AG09309 (cell line): ENCODE data around the gene RBFA.

Experiments used
- DNase-seq: peaks from one replicate; pipeline ENCODE4 v3.0.0-alpha.2; 2010; ENCODE audit warnings: low read depth
- H3K4me3 ChIP-seq: 2 replicates; pipeline ENCODE4 v1.5.1; 2011; ENCODE audit warnings: mild to moderate bottlenecking, low read depth, low read length, moderate library complexity; ENCODE audit not compliant: control insufficient read depth
- TF ChIP-seq, protein P1 (sequence below): IDR thresholded peaks from 2 replicates; pipeline ENCODE4 v1.5.1; 2011; ENCODE audit warnings: mild to moderate bottlenecking, low read depth, low read length, inconsistent platforms; ENCODE audit not compliant: insufficient read depth, control insufficient read depth; ENCODE audit errors: missing control alignments

The RBFA gene

DNA sequence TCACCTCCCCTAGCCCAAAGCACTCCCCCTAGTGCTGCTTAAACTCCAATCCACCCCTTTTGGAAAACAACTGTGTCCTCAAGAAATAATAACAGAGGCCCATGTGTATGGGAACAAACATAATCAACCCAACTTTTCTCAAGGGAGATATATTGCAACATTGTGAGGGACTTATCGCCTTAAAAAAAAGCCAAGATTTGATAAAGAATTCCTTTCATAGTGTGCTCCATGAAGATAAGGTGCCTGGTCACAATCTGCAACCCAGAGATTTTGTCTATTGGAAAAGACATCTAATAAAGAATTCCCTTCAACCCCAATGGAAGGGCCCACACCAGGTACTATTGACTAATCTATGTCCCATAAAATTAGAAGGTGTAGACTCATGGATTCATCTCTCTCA lies 4.5 kb upstream of the RBFA start:
- no peak for DNase-seq
- H3K4me3 ChIP-seq: no peak overlapping the region
- TF ChIP-seq, protein P1, sequence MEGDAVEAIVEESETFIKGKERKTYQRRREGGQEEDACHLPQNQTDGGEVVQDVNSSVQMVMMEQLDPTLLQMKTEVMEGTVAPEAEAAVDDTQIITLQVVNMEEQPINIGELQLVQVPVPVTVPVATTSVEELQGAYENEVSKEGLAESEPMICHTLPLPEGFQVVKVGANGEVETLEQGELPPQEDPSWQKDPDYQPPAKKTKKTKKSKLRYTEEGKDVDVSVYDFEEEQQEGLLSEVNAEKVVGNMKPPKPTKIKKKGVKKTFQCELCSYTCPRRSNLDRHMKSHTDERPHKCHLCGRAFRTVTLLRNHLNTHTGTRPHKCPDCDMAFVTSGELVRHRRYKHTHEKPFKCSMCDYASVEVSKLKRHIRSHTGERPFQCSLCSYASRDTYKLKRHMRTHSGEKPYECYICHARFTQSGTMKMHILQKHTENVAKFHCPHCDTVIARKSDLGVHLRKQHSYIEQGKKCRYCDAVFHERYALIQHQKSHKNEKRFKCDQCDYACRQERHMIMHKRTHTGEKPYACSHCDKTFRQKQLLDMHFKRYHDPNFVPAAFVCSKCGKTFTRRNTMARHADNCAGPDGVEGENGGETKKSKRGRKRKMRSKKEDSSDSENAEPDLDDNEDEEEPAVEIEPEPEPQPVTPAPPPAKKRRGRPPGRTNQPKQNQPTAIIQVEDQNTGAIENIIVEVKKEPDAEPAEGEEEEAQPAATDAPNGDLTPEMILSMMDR: no peak

DNA sequence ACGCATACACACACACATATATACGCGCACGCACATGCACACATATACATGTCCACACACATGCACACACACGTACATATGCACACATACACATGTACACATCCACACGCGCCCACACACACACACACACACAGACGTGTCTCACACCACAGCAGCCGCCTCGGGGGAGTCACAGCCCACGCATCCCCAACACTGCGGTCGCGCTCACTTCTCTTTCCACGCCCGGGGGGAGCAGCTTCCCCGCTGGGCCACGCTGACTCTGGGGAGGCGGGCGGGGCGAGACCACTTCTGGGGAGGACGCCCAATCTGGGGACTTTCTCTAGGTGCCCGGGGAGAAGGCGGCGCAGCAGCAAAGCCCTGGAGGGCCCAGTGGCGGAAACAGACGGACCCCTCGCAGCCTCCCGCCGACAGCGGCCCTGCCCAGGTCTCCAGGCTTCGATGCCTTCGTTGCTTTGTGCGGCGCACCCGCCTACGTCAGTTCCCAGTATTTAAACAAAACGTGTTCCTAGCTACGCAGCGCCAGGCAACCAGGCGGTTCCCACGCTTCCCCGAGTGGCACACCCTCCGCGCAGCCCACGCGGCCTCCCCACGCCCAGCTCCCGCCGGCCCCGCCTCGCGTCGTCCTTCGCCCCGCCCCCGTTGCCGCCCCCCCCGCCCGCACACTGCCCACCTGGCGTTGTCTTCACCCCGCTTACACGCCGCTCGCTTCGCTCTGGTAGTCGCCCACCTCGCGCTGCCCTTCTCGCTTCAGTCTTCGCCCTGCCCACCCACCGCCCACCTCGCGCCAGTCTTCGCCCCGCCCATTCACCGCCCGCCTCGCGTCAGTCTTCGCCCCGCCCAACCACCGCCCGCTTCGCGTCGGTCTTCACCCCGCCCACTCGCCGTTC lies 810 bp upstream of the RBFA start:
- TF ChIP-seq, protein P1: no peak
- peak overlapping the region; percentile 79 for H3K4me3 ChIP-seq
- DNase-seq: no peak

DNA sequence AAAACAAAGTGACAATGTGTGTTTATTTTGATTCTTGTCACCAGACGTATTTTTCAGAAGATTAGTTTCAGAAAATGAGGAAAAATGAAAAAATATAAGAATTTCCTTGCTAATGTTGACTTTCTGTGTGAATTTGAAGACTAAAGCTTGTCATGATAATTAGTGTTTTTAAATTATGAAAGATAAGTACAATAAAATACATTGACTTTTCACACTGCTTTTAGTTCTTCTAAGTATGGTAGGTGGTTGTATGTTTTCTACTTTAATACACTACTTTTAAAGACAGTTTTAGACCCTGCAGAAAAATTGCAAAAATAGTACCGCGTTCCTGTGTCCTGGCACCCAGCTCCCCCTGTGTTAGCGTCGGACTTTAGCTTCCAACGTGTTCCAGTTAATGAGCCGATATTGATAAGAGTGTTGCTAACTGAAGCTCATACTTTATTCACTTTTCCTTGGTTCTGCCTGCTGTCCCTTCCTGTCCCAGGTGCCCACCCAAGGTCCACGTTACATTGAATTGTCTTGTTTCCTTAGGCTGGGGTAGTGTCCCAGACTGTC lies 695 bp downstream of the RBFA start:
- peak overlapping the region; percentile 79 for H3K4me3 ChIP-seq
- TF ChIP-seq, protein P1: no peak
- no peak for DNase-seq

DNA sequence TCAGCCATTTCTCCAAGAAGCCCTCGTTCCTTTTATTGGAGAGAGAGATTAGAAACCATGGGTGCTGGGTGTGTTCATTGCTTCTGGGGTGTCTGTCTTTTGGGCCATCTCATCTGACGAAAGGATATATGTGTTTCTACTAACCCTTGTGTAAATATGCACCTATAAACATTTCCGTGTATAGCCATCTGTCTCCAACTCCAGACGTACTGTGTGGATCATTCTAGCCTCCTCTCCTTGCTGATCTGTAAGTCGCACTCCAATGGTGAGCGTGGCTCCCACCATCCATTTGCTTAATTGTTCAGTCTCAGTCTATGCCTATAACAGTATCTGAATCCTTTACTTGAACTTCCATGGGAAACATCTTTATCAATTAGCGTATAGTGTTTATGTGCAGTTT lies 1.8 kb downstream of the RBFA start:
- TF ChIP-seq, protein P1: no peak
- no peak overlapping the region for H3K4me3 ChIP-seq
- DNase-seq: no peak

DNA sequence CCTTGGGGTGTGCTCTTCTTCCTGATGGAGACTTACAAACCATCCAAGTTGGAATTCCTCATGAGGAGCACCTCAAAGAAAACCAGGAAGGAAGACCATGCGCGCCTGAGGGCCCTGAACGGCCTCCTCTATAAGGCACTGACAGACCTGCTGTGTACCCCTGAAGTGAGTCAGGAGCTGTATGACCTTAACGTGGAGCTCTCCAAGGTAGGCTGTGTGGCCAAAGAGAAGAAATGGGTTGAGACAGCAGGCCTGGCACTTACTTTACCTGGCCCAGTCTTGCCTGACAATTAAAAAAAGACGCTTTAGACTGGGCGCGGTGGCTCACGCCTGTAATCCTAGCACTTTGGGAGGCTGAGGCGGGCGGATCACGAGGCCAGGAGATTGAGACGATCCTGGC lies 3.1 kb downstream of the RBFA start:
- TF ChIP-seq, protein P1: no peak
- H3K4me3 ChIP-seq: no peak overlapping the region
- DNase-seq: no peak

DNA sequence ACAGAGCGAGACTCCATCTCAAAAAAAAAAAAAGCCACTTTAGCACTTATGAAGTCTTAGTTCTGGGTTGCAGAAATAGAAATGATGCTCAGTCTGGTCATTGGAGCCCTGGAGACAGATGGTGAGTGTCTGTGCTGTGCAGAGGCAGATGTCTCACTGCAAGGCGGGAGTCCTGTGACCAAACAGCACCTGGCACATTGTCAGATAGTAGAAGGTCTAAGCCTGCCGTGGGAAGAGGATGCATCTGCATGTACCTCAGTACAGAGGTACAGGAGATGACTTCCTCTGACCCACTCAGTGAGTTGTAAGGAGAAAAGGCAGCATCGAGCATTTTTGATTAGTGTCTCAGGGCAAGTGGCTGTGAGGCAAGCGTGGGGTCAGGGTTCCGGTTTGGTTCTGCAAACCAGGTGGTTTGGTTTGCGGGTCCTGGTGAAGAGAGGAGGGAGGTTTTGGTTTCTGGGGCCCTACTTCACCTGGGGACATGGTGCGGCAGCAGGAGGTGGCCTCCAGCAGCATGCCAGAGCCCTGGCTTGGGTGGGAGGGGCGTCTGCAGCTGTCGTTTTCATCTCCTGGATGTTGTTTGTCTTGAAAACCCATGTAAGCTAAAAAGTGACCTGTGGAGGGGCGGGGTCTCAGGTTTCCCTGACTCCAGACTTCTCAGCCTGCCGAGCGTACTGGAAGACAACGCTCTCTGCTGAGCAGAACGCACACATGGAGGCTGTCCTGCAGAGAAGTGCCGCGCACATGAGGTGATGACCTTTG lies 3.8 kb downstream of the RBFA start:
- H3K4me3 ChIP-seq: no peak overlapping the region
- no peak for DNase-seq
- TF ChIP-seq, protein P1: no peak
